HS-5 (cell line): ENCODE data around the gene B4GALT1.

Experiments used
- DNase-seq: peaks from one replicate; pipeline ENCODE4 v3.0.0-alpha.2; 2012; ENCODE audit warnings: low read depth

B4GALT1 gene

GRCh38 chr9:33123407-33124031, 43.6 kb downstream of the B4GALT1 start:
- no peak for DNase-seq

DNA sequence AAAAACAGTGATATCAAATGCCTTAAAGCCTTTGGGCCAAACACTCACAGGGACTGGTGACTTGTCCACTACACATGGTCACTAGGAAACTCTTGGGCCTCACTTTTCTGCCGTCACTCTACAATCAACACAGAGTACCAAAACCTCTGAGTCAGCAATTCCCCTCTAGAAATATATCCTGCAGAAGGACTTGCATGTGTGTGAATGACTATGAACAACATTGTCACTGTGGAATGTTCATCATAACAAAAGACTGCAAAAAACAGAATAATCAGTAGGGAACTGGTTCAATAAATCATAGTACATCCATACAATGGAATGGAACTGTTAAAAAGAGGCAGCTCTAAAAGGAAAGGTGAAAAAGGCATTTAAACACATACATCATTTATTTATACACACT, 46.5 kb downstream of the B4GALT1 start:
- no peak for DNase-seq

DNA sequence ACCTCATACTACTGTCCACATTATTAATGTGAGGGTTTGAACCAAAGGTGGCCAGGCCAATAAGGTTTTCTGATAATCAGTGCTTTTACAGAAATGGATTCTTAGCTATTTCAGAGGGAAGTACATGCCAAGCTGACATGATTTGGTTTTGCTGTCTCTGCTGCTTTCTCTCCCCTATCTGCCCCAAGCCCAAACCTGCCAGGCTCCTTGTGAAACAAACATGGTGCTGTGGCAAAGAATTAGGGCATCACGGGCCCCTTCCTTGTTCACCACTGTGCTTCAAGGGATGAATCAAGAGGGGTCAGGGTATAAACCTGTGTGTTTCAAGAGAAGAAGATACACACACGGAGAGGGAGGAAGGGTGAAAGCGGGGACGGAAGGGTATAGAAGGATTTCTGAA, 49.3 kb downstream of the B4GALT1 start:
- no peak for DNase-seq

DNA sequence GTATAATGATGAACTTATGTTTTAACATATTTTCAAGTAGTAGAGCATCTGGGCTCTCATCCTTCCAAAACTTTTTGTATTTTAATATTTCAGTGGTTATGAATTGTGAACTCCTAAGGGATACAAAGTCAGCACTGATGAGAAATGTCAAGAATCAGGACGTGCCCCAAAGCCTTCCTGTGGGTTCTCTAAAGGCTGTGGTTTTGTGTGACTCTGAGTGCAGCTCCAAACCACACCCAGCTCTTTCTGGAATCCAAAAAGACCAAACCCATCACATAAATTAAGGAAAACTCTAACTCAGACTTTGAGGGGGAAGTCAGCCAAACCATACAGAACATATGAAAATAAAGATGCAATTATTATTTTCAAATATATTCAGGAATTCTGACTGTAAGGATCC, 49.8 kb downstream of the B4GALT1 start:
- DNase-seq, result no peak

- DNase-seq, result no peak
These were observed 50.3 kb downstream of the B4GALT1 start for GRCh38 chr9:33116860-33117259.

- no peak for DNase-seq
These were observed 52.4 kb downstream of the B4GALT1 start for GRCh38 chr9:33114746-33115145.

- no peak for DNase-seq
These were observed 53.2 kb downstream of the B4GALT1 start for GRCh38 chr9:33113799-33114547.

DNA sequence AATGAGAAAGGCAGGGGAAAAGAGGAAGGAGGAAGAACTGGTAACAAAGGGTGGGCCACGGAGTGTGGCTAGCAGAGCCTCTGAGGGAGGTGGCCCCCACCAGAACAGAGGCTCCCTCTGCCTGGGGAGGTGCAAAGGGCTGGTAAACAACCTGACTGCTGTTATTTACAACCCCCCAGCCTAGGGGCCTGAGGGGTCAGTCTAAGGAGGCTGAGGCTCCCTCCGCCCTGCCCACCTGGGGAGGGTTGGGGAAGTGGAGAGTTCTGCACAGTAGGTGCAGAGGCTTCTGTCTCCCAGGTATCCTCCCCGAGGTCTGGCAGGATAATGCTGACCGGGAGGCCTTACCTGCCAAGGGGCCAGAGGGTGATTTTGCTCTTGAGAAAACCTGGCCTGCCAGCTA, 55.0 kb downstream of the B4GALT1 start:
- DNase-seq, result no peak

- DNase-seq, result no peak
These were observed 55.5 kb downstream of the B4GALT1 start for GRCh38 chr9:33111631-33112030.

DNA sequence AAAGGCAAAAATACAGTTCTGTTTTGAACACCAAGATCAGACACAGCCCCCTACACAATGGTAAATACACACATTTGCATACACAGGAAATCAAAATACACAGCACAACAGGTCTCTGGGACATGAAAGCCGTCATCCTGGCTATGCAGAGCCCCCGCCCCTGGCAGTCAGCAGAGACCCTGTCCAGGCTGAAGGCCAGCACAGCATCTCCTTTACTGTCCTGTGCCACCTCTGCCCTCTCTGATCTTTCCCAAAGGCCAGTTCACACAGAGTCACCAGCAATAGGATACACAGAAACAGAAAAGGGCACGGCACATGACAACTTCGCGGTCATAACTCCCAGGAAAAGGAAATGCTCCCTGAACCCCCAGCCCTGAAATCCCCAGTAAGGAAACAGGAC, 56.5 kb downstream of the B4GALT1 start:
- no peak for DNase-seq

GRCh38 chr9:33109850-33110595, 57.1 kb downstream of the B4GALT1 start:
- DNase-seq, result no peak

GRCh38 chr9:33109097-33109496, 58.0 kb downstream of the B4GALT1 start:
- no peak for DNase-seq

GRCh38 chr9:33108472-33108871, 58.7 kb downstream of the B4GALT1 start:
- no peak for DNase-seq

DNA sequence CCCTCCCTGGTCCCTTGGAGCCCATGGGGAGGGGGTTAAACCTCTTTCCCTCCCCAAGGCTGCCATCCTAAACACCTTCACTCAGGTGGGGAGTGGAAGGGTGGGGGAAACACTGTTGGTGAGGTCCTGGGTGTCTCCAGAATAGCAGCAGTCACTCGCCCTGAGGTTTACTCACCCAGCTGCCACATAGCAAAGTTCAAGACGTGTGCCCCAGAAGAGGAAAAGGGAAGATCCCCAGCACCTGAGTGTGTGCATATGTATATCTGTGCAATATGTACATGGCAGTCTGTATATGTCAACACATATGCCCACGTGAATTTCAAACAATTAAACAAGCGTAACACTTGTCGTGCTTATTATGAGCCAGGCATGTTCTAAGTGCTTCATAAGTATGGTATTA, 59.4 kb downstream of the B4GALT1 start:
- DNase-seq, result no peak

DNA sequence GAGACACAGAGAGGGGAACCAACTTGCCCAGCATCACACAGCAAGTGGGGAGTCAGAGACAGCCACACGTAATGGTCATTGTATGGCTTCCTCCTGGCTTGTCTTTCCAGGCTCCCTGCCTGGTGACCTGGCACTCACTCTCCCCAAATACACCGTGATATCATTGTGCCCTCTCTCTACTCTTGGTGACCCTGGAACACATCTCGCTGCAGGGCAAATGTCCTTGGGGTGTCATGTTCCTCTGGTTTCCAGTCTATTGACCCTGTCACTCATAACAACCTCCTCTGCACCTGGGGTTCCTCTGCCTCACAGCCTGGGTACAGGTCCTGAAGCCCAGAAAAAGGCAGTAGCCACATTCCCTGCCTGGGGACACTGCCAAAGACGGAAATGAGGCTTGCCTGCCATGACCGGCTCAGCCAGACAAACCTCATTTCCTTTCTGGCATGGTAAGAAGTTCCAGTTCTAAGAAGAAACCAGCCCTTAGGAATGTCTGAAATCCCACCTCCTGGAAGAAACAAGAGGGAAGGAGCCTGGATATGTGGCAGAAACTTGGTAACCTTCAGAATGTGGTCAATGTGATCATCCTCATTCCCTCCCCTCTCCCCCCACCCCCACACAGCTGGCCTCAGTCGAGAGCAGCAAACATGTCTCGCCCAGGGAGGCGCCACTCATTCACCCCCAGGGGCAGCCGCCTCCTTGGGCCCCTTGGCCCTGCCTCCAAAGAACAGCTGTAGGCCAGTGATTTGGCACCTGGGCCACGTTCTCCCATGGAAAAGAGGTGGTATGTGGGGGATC, 60.1 kb downstream of the B4GALT1 start:
- no peak for DNase-seq

DNA sequence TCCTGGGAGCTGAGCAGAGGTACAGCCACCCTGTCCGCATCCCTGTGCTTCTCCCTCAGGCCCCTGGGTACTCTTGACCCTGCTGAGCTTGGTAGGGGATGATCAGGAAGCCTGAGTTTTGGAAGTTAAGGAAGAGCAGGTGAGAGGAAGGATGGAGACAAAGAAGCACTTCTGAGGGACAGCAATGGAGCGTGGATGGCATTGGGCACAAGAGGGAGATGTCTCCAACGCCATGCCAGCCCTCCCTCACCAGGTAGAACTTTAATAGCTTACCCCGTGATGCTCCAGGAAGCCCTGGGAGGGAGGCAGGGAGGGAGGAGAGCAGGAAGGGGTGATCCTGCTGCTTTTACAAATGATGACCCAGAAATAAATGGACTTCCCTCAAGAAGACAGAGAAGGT, 60.8 kb downstream of the B4GALT1 start:
- DNase-seq, result no peak

GRCh38 chr9:33105959-33106358, 61.2 kb downstream of the B4GALT1 start:
- no peak for DNase-seq

- no peak for DNase-seq
These were observed 61.6 kb downstream of the B4GALT1 start for GRCh38 chr9:33105504-33105903.

DNA sequence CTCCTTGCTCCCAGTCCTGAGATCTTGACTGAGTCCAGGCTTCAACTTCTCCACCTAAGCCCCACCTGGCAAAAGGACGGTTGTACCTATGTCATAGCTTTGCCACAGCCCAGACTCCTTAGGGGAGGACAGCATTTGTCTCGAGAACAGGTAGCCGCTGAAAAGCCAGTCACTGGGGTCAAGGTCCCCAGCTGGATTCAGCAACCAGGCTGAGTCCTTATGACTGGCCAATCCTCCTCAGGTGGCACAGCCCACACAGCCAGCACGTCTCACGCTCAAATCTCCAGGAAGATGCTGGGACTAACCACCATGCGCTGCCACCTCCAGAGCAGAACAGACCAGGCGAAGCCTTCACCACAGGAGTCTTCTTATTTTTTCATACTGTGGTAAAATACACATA, 62.7 kb downstream of the B4GALT1 start:
- DNase-seq, result no peak

- DNase-seq, result no peak
These were observed 63.4 kb downstream of the B4GALT1 start for GRCh38 chr9:33103501-33104281.

GRCh38 chr9:33102551-33103210, 64.5 kb downstream of the B4GALT1 start:
- no peak for DNase-seq
